Esophagus muscularis mucosa (tissue), 4 donors: Measurements from ENCODE around the gene RXRA. TPM values are rescaled to one million over a fixed set of nuclear protein-coding genes. Genes with fewer than 3 reads are reported as not detected.
A peak's percentile ranks its signal among the peaks of the same experiment; 100 is the strongest.

Experiments
- DNase-seq: peaks from one replicate; pipeline ENCODE4 v3.0.0-alpha.2; 2017; ENCODE audit errors: extremely low spot score
- H3K27ac ChIP-seq, 4 donors: fragments of 200-600 bp; sonication (generic); replicated peaks in 1 of 4; 1 replicate in 3 of 4; 2 replicates in 1 of 4; pipeline ENCODE4 v1.5.1; 2016 to 2019; ENCODE audit warnings: mild to moderate bottlenecking in 1 of 4
- H3K27me3 ChIP-seq, 4 donors: fragments of 200-600 bp; sonication (generic); one replicate each; pipeline versions ENCODE4 v1.5.1 to v1.6.0; 2016 to 2019
- H3K36me3 ChIP-seq, 4 donors: fragments of 200-600 bp; sonication (generic); one replicate each; pipeline ENCODE4 v1.5.1; 2016 to 2019
- H3K4me1 ChIP-seq, 4 donors: fragments of 200-600 bp; sonication (generic); one replicate each; pipeline ENCODE4 v1.5.1; 2016 to 2019
- H3K4me3 ChIP-seq, 4 donors: fragments of 200-600 bp; sonication (generic); 1 replicate in 2 of 4; 2 replicates in 2 of 4; pipeline ENCODE4 v1.5.1; 2016 to 2019; ENCODE audit warnings: mild to moderate bottlenecking in 4 of 4, moderate library complexity in 1 of 4
- H3K9me3 ChIP-seq, 4 donors: fragments of 200-600 bp; sonication (generic); 1 replicate in 3 of 4; 2 replicates in 1 of 4; pipeline ENCODE4 v1.5.1; 2016 to 2019
- CTCF ChIP-seq, 3 experiments: fragments of 200-600 bp in 2 of 3; fragments of 450-650 bp in 1 of 3; sonication (generic) in 2 of 3; IDR thresholded peaks; one replicate each; pipeline ENCODE4 v1.5.1; 2017 to 2019; ENCODE audit warnings: antibody characterized with exemption in 3 of 3, mild to moderate bottlenecking in 2 of 3, moderate library complexity in 1 of 3
- EP300 ChIP-seq: sonication (generic); formaldehyde crosslinking; IDR thresholded peaks from one replicate; pipeline ENCODE4 v1.6.1; 2017; ENCODE audit warnings: antibody characterized with exemption
- POLR2A ChIP-seq: fragments of 450-650 bp; IDR thresholded peaks from one replicate; pipeline ENCODE4 v1.6.1; 2017; ENCODE audit warnings: antibody characterized with exemption, moderate library complexity, mild to moderate bottlenecking, low read depth
- POLR2AphosphoS5 ChIP-seq, 2 donors: sonication (generic); formaldehyde crosslinking; IDR thresholded peaks; one replicate each; pipeline ENCODE4 v1.6.1; 2017; ENCODE audit warnings: antibody characterized with exemption in 2 of 2
- WGBS: methylation state at CpG from one replicate; pipeline ENCODE4 v1.1.5; 2018; 5-methylcytosine and 5-hydroxymethylcytosine counted together
- intact Hi-C: fragments of 100-400 bp; cut with DNase I; formaldehyde crosslinking; loops from one replicate; pipeline ENCODE4 v1.15.1; 2023
- total RNA-seq, 4 donors: library from RNA; depleted of rRNA; stranded (reverse); fragments of >200 nt; gene quantifications; one replicate each; pipeline versions ENCODE4 v1.1.0 to v1.2.1, GENCODE V29; 2016

RXRA gene
- total RNA-seq, 4 donors from 2014 or later, result 46.4 to 81.0 (median 63.7) TPM

- Histone ChIP-seq H3K27me3 (peaks cover 0 to 4% (median 0%) of the 10 kb centered on the region in 4 donors), H3K4me3 (no peak overlapping the region), H3K27ac (peak overlapping the region in 3 of 4 donors; percentile 15 to 97 (median 37)), H3K4me1 (peaks cover 100% of the 10 kb centered on the region in 4 donors), H3K36me3 (no peaks in the 10 kb centered on the region), H3K9me3 (no peaks in the 10 kb centered on the region)
- TF ChIP-seq EP300 (no peak), POLR2A (no peak), POLR2AphosphoS5 (IDR thresholded peaks at IDR 0.05) (no peak), CTCF (IDR thresholded peaks at IDR 0.05) (no peak)
- WGBS, result 85% methylated on average over 9 of the region's 16 CpGs
- no peak for DNase-seq
- intact Hi-C loops, result no loop called here
Measured at GRCh38 chr9:134380542-134381271, 54.5 kb downstream of the RXRA start.

- Histone ChIP-seq H3K4me1 (peaks cover 100% of the 10 kb centered on the region in 4 donors), H3K36me3 (no peaks in the 10 kb centered on the region), H3K27ac (peak overlapping the region in 2 of 4 donors; percentile 15 to 37), H3K4me3 (no peak overlapping the region), H3K27me3 (peaks cover 0 to 4% (median 0%) of the 10 kb centered on the region in 4 donors), H3K9me3 (no peaks in the 10 kb centered on the region)
- TF ChIP-seq POLR2A, result no peak
- TF ChIP-seq POLR2AphosphoS5 (IDR thresholded peaks at IDR 0.05), result no peak
- TF ChIP-seq EP300, result no peak
- no peak for TF ChIP-seq CTCF (IDR thresholded peaks at IDR 0.05)
- 94% methylated on average over 7 of the region's 7 CpGs for WGBS
- intact Hi-C loops, result no loop called here
- no peak for DNase-seq
Measured at GRCh38 chr9:134381272-134381661, 55.0 kb downstream of the RXRA start.

- DNase-seq, result no peak
- Histone ChIP-seq H3K27me3 (peaks cover 0 to 4% (median 0%) of the 10 kb centered on the region in 4 donors), H3K36me3 (no peaks in the 10 kb centered on the region), H3K27ac (peak overlapping the region in 3 of 4 donors; percentile 4 to 37 (median 32)), H3K4me3 (no peak overlapping the region), H3K4me1 (peaks cover 100% of the 10 kb centered on the region in 4 donors), H3K9me3 (no peaks in the 10 kb centered on the region)
- intact Hi-C loops, result no loop called here
- TF ChIP-seq POLR2AphosphoS5 (IDR thresholded peaks at IDR 0.05), result no peak
- TF ChIP-seq CTCF (IDR thresholded peaks at IDR 0.05), result peak in 1 of 3 experiments; percentile 23
- WGBS, result 35% methylated on average over 10 of the region's 21 CpGs
Measured at GRCh38 chr9:134381671-134382516, 55.6 kb downstream of the RXRA start.

GRCh38 chr9:134382733-134383132 lies 56.5 kb downstream of the RXRA start:
- peak overlapping the region in 3 of 4 donors; percentile 4 to 37 (median 32) for H3K27ac ChIP-seq
- H3K9me3 ChIP-seq, result no peaks in the 10 kb centered on the region
- H3K27me3 ChIP-seq, result peaks cover 0 to 4% (median 0%) of the 10 kb centered on the region in 4 donors
- peaks cover 100% of the 10 kb centered on the region in 4 donors for H3K4me1 ChIP-seq
- no peak for DNase-seq
- no peaks in the 10 kb centered on the region for H3K36me3 ChIP-seq
- WGBS, result 79% methylated on average over 13 of the region's 14 CpGs
- intact Hi-C loops, result no loop called here
- H3K4me3 ChIP-seq, result no peak overlapping the region
- no peak for TF ChIP-seq EP300
- TF ChIP-seq POLR2AphosphoS5 (IDR thresholded peaks at IDR 0.05), result no peak
- TF ChIP-seq POLR2A, result no peak
- TF ChIP-seq CTCF (IDR thresholded peaks at IDR 0.05), result no peak
